Subcutaneous adipose tissue (tissue), 4 donors: ENCODE results near the gene NET1. TPM values are rescaled to one million over a fixed set of nuclear protein-coding genes. Genes with fewer than 3 reads are reported as not detected.

Experiments used
- CTCF ChIP-seq: fragments of 450-650 bp; IDR thresholded peaks from one replicate; pipeline ENCODE4 v1.5.1; 2016; ENCODE audit warnings: low read depth, mild to moderate bottlenecking, control low read depth, antibody characterized with exemption, moderate library complexity
- total RNA-seq, 4 donors: library from RNA; depleted of rRNA; stranded (reverse); fragments of >200 nt; gene quantifications; one replicate each; pipeline ENCODE4 v1.1.0, GENCODE V29; 2016

NET1 gene
- total RNA-seq, 4 donors from 2014 or later = 48.3 to 214 (median 82.9) TPM

- TF ChIP-seq CTCF = no peak
Measured at GRCh38 chr10:5390607-5391205, 21.7 kb upstream of the NET1 start.

GRCh38 chr10:5391790-5392189 lies 20.6 kb upstream of the NET1 start:
- no peak for TF ChIP-seq CTCF

GRCh38 chr10:5393529-5393928 lies 18.8 kb upstream of the NET1 start:
- no peak for TF ChIP-seq CTCF

GRCh38 chr10:5395168-5395567 lies 17.2 kb upstream of the NET1 start:
- TF ChIP-seq CTCF = no peak

GRCh38 chr10:5396556-5397300 lies 15.6 kb upstream of the NET1 start:
- TF ChIP-seq CTCF = no peak

- no peak for TF ChIP-seq CTCF
Measured at GRCh38 chr10:5399332-5399731, 13.0 kb upstream of the NET1 start.

- no peak for TF ChIP-seq CTCF
Measured at GRCh38 chr10:5400468-5401240, 11.7 kb upstream of the NET1 start.
